ENCODE results near the gene SPDEF.

- TF ChIP-seq CTCF (IDR thresholded peaks at IDR 0.05; ENCODE audit: low read depth, low read length) (no peak), POLR2A (IDR thresholded peaks at IDR 0.05; ENCODE audit: extremely low read depth, insufficient read length) (no peak)
These were observed 16.5 kb upstream of the SPDEF start for GRCh38 chr6:34572585-34572984.
